Thyroid gland (tissue), 4 donors: ENCODE data around the gene MTRF1L. TPM values are rescaled to one million over a fixed set of nuclear protein-coding genes. Genes with fewer than 3 reads are reported as not detected.
"Not testable (repeated sequence)": the region's sequence is repeated elsewhere in the genome, so short reads cannot be mapped to it uniquely, and the experiment has no call there.

Experiments
- DNase-seq, 2 donors: peaks; one replicate each; pipeline ENCODE4 v3.0.0-alpha.2; 2019
- H3K27ac ChIP-seq, 3 donors: fragments of 200-600 bp; sonication (generic); 1 replicate in 2 of 3; 2 replicates in 1 of 3; pipeline ENCODE4 v1.5.1; 2016 to 2019; ENCODE audit warnings: mild to moderate bottlenecking in 1 of 3, moderate library complexity in 1 of 3
- H3K27me3 ChIP-seq: fragments of 200-600 bp; sonication (generic); one replicate; pipeline ENCODE4 v1.5.1; 2019
- H3K36me3 ChIP-seq, 2 donors: fragments of 200-600 bp; sonication (generic); one replicate each; pipeline ENCODE4 v1.5.1; 2016 to 2019
- H3K4me1 ChIP-seq, 2 donors: fragments of 200-600 bp; sonication (generic); one replicate each; pipeline ENCODE4 v1.5.1; 2017 to 2019
- H3K4me3 ChIP-seq, 3 donors: fragments of 200-600 bp; sonication (generic); replicated peaks in 1 of 3; 1 replicate in 2 of 3; 2 replicates in 1 of 3; pipeline ENCODE4 v1.5.1; 2016; ENCODE audit warnings: mild to moderate bottlenecking in 1 of 3
- H3K9me3 ChIP-seq: fragments of 200-600 bp; sonication (generic); one replicate; pipeline ENCODE4 v1.5.1; 2017
- POLR2A ChIP-seq, 2 donors: fragments of 450-650 bp; IDR thresholded peaks; one replicate each; pipeline ENCODE4 v1.6.1; 2017; ENCODE audit warnings: antibody characterized with exemption in 2 of 2, mild to moderate bottlenecking in 2 of 2, moderate library complexity in 1 of 2
- WGBS, 2 donors: methylation state at CpG; one replicate each; pipeline ENCODE4 v1.1.5; 2017; 5-methylcytosine and 5-hydroxymethylcytosine counted together
- intact Hi-C: fragments of 100-400 bp; cut with DNase I; formaldehyde crosslinking; loops from one replicate; pipeline ENCODE4 v1.15.1; 2023
- total RNA-seq, 4 donors: library from RNA; depleted of rRNA; stranded (reverse); fragments of >200 nt; gene quantifications; one replicate each; pipeline ENCODE4 v1.2.3, GENCODE V29; 2016
- TF ChIP-seq, protein P1 (sequence below), 6 experiments: fragments of 200-600 bp in 3 of 6; fragments of 450-650 bp in 3 of 6; sonication (generic) in 3 of 6; IDR thresholded peaks; one replicate each; pipeline ENCODE4 v1.5.1; 2016 to 2019; ENCODE audit warnings: antibody characterized with exemption in 6 of 6, mild to moderate bottlenecking in 2 of 6, inconsistent platforms in 1 of 6, moderate library complexity in 1 of 6

MTRF1L gene
- total RNA-seq, 4 donors from 2014 or later = 15.7 to 23.8 (median 17.6) TPM

DNA sequence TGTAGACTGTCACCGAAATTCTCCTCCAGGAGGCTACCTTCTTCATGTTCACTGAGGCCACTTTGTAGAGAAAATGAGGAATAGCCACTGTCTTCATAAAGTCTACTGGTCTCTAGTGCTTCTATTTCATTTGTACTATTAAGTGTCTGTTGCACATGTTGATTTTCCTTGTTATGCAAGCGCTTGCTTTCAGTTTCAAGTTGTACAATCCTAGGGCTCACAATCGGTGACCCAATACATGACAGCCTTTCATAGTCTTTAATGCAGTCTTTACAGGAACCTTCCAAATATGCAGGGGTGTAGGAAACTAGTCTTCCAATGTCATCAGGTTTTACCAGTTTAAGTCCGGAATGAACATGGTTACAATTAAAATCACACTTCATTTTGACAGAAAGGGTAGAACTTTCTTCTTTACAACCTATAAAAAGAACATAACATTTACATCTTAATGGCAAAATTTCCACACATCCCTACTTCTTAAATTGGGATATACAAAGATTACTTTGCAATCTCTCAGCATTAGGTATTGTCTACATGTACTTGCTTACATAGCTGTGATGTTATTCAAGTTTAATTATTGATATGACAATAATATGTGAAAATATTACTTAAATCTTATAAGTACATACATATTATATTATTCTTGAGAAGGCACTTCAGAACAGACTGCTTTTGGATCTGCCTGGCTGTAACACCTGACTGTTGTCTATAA, 27.1 kb downstream of the MTRF1L start:
- no peak overlapping the region for H3K4me3 ChIP-seq
- TF ChIP-seq, protein P1, sequence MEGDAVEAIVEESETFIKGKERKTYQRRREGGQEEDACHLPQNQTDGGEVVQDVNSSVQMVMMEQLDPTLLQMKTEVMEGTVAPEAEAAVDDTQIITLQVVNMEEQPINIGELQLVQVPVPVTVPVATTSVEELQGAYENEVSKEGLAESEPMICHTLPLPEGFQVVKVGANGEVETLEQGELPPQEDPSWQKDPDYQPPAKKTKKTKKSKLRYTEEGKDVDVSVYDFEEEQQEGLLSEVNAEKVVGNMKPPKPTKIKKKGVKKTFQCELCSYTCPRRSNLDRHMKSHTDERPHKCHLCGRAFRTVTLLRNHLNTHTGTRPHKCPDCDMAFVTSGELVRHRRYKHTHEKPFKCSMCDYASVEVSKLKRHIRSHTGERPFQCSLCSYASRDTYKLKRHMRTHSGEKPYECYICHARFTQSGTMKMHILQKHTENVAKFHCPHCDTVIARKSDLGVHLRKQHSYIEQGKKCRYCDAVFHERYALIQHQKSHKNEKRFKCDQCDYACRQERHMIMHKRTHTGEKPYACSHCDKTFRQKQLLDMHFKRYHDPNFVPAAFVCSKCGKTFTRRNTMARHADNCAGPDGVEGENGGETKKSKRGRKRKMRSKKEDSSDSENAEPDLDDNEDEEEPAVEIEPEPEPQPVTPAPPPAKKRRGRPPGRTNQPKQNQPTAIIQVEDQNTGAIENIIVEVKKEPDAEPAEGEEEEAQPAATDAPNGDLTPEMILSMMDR (IDR thresholded peaks at IDR 0.05) = no peak
- TF ChIP-seq POLR2A (IDR thresholded peaks at IDR 0.05) = no peak
- DNase-seq = no peak
- H3K9me3 ChIP-seq = no peaks in the 10 kb centered on the region
- no peaks in the 10 kb centered on the region for H3K27me3 ChIP-seq
- peaks cover 6 to 29% of the 10 kb centered on the region in 2 donors for H3K36me3 ChIP-seq
- intact Hi-C loops = no loop called here
- H3K4me1 ChIP-seq = no peaks in the 10 kb centered on the region
- 90 to 92% methylated on average over 4 of the region's 4 CpGs for WGBS, 2 donors
- H3K27ac ChIP-seq = no peak overlapping the region

DNA sequence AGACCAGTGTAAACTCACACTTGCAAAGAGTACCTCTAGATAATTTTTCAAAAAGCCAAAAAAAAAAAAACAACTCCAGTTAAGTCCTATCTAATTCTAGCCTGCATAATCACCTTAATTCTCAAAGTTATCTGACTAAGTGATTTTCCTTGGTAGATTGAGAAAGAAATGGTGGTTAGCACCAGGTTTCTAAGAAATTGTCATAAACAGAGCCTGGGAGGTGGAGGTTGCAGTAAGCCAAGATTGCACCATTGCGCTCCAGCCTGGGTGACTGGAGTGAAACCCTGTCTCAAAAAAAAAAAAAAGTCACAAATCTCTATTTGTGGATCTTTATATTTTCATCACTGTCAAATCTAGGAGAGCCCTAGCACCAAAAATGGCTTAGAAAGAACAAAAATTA, 28.6 kb downstream of the MTRF1L start:
- Histone ChIP-seq H3K36me3 (peaks cover 6 to 34% of the 10 kb centered on the region in 2 donors), H3K9me3 (no peaks in the 10 kb centered on the region), H3K4me1 (no peaks in the 10 kb centered on the region), H3K4me3 (no peak overlapping the region), H3K27ac (no peak overlapping the region), H3K27me3 (no peaks in the 10 kb centered on the region)
- no peak for DNase-seq
- WGBS, 2 donors = 96 to 97% methylated on average over 1 of the region's 1 CpG
- no peak for TF ChIP-seq POLR2A (IDR thresholded peaks at IDR 0.05)
- TF ChIP-seq, protein P1 (IDR thresholded peaks at IDR 0.05) = no peak
- intact Hi-C loops = no loop called here

DNA sequence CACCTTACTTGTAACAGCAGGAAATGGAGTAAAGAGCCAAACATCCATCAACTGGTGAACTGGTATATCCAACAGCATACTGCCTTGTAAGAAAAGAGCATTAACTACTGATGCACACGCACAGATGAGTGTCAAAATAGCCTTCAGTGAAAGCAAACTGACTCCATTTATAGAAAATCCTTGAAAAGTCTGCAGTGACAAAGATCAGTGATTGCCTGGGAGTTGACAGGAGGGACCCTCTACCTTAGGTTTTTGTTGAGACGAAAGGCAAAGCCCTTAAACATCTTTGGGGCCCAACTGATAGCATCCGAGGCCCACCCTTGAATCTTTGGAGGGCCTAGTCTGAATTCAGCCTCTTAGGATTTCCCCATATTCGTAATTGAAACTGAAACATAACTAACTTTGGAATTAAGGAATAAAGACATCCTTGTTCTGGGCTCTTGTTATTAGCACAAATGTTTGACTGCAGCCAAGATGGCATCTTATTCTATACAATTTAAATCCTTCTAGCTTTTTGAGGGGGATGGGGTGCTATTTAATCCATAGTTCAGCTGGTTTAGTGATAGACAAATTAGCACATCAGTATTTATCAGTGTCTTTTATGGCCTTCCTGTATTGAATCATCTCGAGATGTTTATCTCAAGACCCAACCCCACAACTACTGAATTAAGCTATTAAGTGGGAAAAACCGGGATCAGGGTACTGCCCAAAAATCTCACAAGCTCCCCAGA, 32.7 kb downstream of the MTRF1L start:
- intact Hi-C loops = no loop called here
- H3K36me3 ChIP-seq = peaks cover 6 to 32% of the 10 kb centered on the region in 2 donors
- no peak for TF ChIP-seq POLR2A (IDR thresholded peaks at IDR 0.05)
- TF ChIP-seq, protein P1 (IDR thresholded peaks at IDR 0.05) = no peak

DNA sequence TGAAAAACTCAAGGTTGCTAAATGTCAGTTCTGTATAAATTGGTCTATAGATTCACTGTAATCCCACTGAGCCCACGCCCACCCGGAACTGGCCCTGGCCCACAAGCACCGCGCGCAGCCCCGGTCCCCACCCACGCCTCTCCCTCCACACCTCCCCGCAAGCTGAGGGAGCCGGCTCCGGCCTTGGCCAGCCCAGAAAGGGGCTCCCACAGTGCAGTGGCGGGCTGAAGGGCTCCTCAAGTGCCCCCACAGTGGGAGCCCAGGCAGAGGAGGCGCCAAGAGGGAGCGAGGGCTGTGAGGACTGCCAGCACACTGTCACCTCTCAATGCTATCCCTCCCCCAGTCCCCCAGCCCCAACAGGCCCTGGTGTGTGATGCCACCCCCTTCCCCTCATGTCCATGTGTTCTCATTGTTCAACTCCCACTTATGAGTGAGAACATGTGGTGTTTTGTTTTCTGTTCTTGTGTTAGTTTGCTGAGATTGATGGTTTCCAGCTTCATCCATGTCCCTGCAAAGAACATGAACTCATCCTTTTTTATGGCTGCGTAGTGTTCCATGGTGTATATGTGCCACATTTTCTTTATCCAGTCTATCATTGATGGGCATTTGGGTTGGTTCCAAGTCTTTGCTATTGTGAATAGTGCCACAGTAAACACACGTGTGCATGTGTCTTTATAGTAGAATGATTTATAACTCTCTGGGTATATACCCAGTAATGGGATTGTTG, 36.2 kb downstream of the MTRF1L start:
- peaks cover 5 to 15% of the 10 kb centered on the region in 2 donors for H3K36me3 ChIP-seq
- H3K9me3 ChIP-seq, H3K4me1 ChIP-seq, H3K4me3 ChIP-seq, intact Hi-C loops, H3K27me3 ChIP-seq, DNase-seq, H3K27ac ChIP-seq: not testable (repeated sequence)
- 93 to 95% methylated on average over 15 of the region's 15 CpGs for WGBS, 2 donors

More for the DNA sequence above, 32.7 kb downstream of the MTRF1L start:
- no peak overlapping the region for H3K27ac ChIP-seq
- no peak overlapping the region for H3K4me3 ChIP-seq
- no peak for DNase-seq
- no peaks in the 10 kb centered on the region for H3K4me1 ChIP-seq
- H3K9me3 ChIP-seq = no peaks in the 10 kb centered on the region
- 95 to 96% methylated on average over 6 of the region's 6 CpGs for WGBS, 2 donors
- no peaks in the 10 kb centered on the region for H3K27me3 ChIP-seq

DNA sequence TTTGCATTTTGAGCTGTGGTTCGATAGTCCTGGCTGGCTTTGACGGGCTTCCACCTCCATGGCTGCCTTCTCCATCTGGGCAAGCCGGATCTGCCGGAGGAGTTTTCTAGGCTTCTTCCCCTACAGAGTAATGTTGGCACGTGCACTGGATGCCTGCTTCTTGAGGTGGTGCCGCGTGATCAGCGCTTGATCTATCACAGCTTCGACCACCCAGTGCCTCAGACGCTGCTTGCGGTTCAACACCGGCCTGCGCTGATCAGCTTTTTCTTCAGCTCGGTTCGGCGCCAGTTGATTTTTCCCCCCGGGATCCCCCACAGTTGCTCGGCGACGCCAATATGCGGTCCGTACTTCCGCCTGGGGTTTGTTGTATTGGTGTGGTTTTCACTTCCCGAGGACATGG, 43.2 kb downstream of the MTRF1L start:
- Histone ChIP-seq H3K27ac (no peak overlapping the region), H3K27me3 (no peaks in the 10 kb centered on the region), H3K9me3 (no peaks in the 10 kb centered on the region), H3K4me1 (no peaks in the 10 kb centered on the region), H3K4me3 (no peak overlapping the region), H3K36me3 (no peaks in the 10 kb centered on the region)
- no peak for DNase-seq
- intact Hi-C loops = no loop called here
- 94 to 95% methylated on average over 21 to 24 of the region's 24 CpGs for WGBS, 2 donors
- no peak for TF ChIP-seq POLR2A (IDR thresholded peaks at IDR 0.05)
- TF ChIP-seq, protein P1 (IDR thresholded peaks at IDR 0.05) = no peak
